Measurements from ENCODE around the gene SPC24.
"Not testable (repeated sequence)": the region's sequence is repeated elsewhere in the genome, so short reads cannot be mapped to it uniquely, and the experiment has no call there.

Gene SPC24

GRCh38 chr19:11113140-11113708 lies 42.4 kb downstream of the SPC24 start:
- POLR2A ChIA-PET, result no interaction called here
- DNase-seq (ENCODE audit: extremely low spot score), result no peak
- CTCF ChIA-PET, result no interaction called here

GRCh38 chr19:11111771-11112144 lies 43.8 kb downstream of the SPC24 start:
- TF ChIP-seq SUZ12 (IDR thresholded peaks at IDR 0.05) (no peak), FOXK2 (IDR thresholded peaks at IDR 0.05) (no peak), FOXM1 (IDR thresholded peaks at IDR 0.05; ENCODE audit: borderline replicate concordance) (no peak), LEF1 (IDR thresholded peaks at IDR 0.05; ENCODE audit: borderline replicate concordance) (no peak), CTBP1 (IDR thresholded peaks at IDR 0.05; ENCODE audit: borderline replicate concordance) (no peak), ARNT (IDR thresholded peaks at IDR 0.05) (no peak), TARDBP (IDR thresholded peaks at IDR 0.05) (no peak), NFRKB (IDR thresholded peaks at IDR 0.05) (no peak), L3MBTL2 (conservative IDR thresholded peaks at IDR 0.05) (no peak), FOXA1 (IDR thresholded peaks at IDR 0.05) (no peak), BHLHE40 (IDR thresholded peaks at IDR 0.05; ENCODE audit: borderline replicate concordance) (no peak), HDGF (IDR thresholded peaks at IDR 0.05; ENCODE audit: borderline replicate concordance) (no peak), ZNF384 (IDR thresholded peaks at IDR 0.05) (no peak), PKNOX1 (IDR thresholded peaks at IDR 0.05) (no peak), ELF4 (IDR thresholded peaks at IDR 0.05) (no peak), SP1 (IDR thresholded peaks at IDR 0.05) (no peak)
- ChIA-PET POLR2A (no interaction called here), CTCF (no interaction called here)
- DNase-seq (ENCODE audit: extremely low spot score), result no peak

More at GRCh38 chr19:11113140-11113708, 42.4 kb downstream of the SPC24 start:
- TF ChIP-seq BHLHE40 (IDR thresholded peaks at IDR 0.05; ENCODE audit: borderline replicate concordance) (no peak), HDGF (IDR thresholded peaks at IDR 0.05; ENCODE audit: borderline replicate concordance) (no peak)

- ChIA-PET CTCF (interaction anchor here (0.7 kb wide), 1 partner anchor 75 kb away, joined by 3 read pairs; no protein-coding TSS in a partner anchor), POLR2A (no interaction called here)
- TF ChIP-seq BHLHE40 (IDR thresholded peaks at IDR 0.05; ENCODE audit: borderline replicate concordance), result no peak
- DNase-seq (ENCODE audit: extremely low spot score), result no peak
Observed at GRCh38 chr19:11111117-11111770, 44.3 kb downstream of the SPC24 start.

- ChIA-PET CTCF (no interaction called here), POLR2A (no interaction called here)
- DNase-seq (ENCODE audit: extremely low spot score), result no peak
- no peak for TF ChIP-seq TARDBP (IDR thresholded peaks at IDR 0.05)
- TF ChIP-seq FOXM1 (IDR thresholded peaks at IDR 0.05; ENCODE audit: borderline replicate concordance), result no peak
- no peak for TF ChIP-seq SUZ12 (IDR thresholded peaks at IDR 0.05)
- no peak for TF ChIP-seq ARNT (IDR thresholded peaks at IDR 0.05)
- no peak for TF ChIP-seq ZNF384 (IDR thresholded peaks at IDR 0.05)
- TF ChIP-seq ELF4 (IDR thresholded peaks at IDR 0.05), result no peak
- no peak for TF ChIP-seq CTBP1 (IDR thresholded peaks at IDR 0.05; ENCODE audit: borderline replicate concordance)
- TF ChIP-seq L3MBTL2 (conservative IDR thresholded peaks at IDR 0.05), result no peak
Observed at GRCh38 chr19:11108746-11109145, 46.8 kb downstream of the SPC24 start.

- CTCF ChIA-PET, result no interaction called here
- DNase-seq (ENCODE audit: extremely low spot score), result no peak
- POLR2A ChIA-PET, result no interaction called here
- TF ChIP-seq SP1 (IDR thresholded peaks at IDR 0.05), result no peak
- TF ChIP-seq ZNF384 (IDR thresholded peaks at IDR 0.05), result no peak
- TF ChIP-seq ARNT (IDR thresholded peaks at IDR 0.05), result no peak
- TF ChIP-seq FOXA1 (IDR thresholded peaks at IDR 0.05), result no peak
Observed at GRCh38 chr19:11106477-11106876, 49.1 kb downstream of the SPC24 start.

GRCh38 chr19:11105014-11105636 lies 50.5 kb downstream of the SPC24 start:
- TF ChIP-seq HDGF (IDR thresholded peaks at IDR 0.05; ENCODE audit: borderline replicate concordance), result no peak
- no peak for TF ChIP-seq FOXK2 (IDR thresholded peaks at IDR 0.05)
- no peak for TF ChIP-seq SUZ12 (IDR thresholded peaks at IDR 0.05)
- TF ChIP-seq CTBP1 (IDR thresholded peaks at IDR 0.05; ENCODE audit: borderline replicate concordance), result no peak
- TF ChIP-seq TARDBP (IDR thresholded peaks at IDR 0.05), result no peak
- no peak for TF ChIP-seq FOXA1 (IDR thresholded peaks at IDR 0.05)
- TF ChIP-seq SP1 (IDR thresholded peaks at IDR 0.05), result no peak
- TF ChIP-seq ARNT (IDR thresholded peaks at IDR 0.05), result no peak
- TF ChIP-seq L3MBTL2 (conservative IDR thresholded peaks at IDR 0.05), result no peak
- no peak for TF ChIP-seq ZNF384 (IDR thresholded peaks at IDR 0.05)
- no peak for TF ChIP-seq BHLHE40 (IDR thresholded peaks at IDR 0.05; ENCODE audit: borderline replicate concordance)
- no peak for TF ChIP-seq FOXM1 (IDR thresholded peaks at IDR 0.05; ENCODE audit: borderline replicate concordance)
- TF ChIP-seq LEF1 (IDR thresholded peaks at IDR 0.05; ENCODE audit: borderline replicate concordance), result no peak
- no peak for DNase-seq (ENCODE audit: extremely low spot score)
- ChIA-PET CTCF (interaction anchor here (0.5 kb wide), 1 partner anchor 69 kb away, joined by 4 read pairs; no protein-coding TSS in a partner anchor), POLR2A (no interaction called here)

- CTCF ChIA-PET, result not testable (repeated sequence)
Observed at GRCh38 chr19:11103667-11104066, 51.9 kb downstream of the SPC24 start.

GRCh38 chr19:11102944-11103343 lies 52.6 kb downstream of the SPC24 start:
- DNase-seq (ENCODE audit: extremely low spot score), result no peak
- ChIA-PET CTCF (no interaction called here), POLR2A (no interaction called here)
- no peak for TF ChIP-seq SUZ12 (IDR thresholded peaks at IDR 0.05)
- no peak for TF ChIP-seq LEF1 (IDR thresholded peaks at IDR 0.05; ENCODE audit: borderline replicate concordance)
- no peak for TF ChIP-seq PKNOX1 (IDR thresholded peaks at IDR 0.05)
- TF ChIP-seq NFRKB (IDR thresholded peaks at IDR 0.05), result no peak

More at GRCh38 chr19:11103667-11104066, 51.9 kb downstream of the SPC24 start:
- DNase-seq (ENCODE audit: extremely low spot score); POLR2A ChIA-PET: not testable (repeated sequence)
